Stimulated activated memory B cell treated with anti-CD40 and anti-IgM and Interleukin-4, amounts not matched to agents 10 μg/mL and 1 μg/mL and 100 μg/mL, for 72 hours (primary cell): ENCODE data around the gene FST.
A peak's percentile ranks its signal among the peaks of the same experiment; 100 is the strongest.

ENCODE experiments used
- ATAC-seq: fragments of 150-1000 bp; cut with Tn5 transposase; 2 replicates; pipeline ENCODE4 v1.10.0; 2021
- H3K27ac Mint-ChIP-seq: one replicate; pipeline ENCODE4 v1.8.0; 2022; ENCODE audit warnings: mild to moderate bottlenecking, mixed read lengths
- H3K27me3 Mint-ChIP-seq: one replicate; pipeline ENCODE4 v1.8.0; 2022; ENCODE audit warnings: mixed read lengths
- H3K36me3 Mint-ChIP-seq: one replicate; pipeline ENCODE4 v1.8.0; 2022; ENCODE audit warnings: mixed read lengths
- H3K4me1 Mint-ChIP-seq: one replicate; pipeline ENCODE4 v1.8.0; 2022; ENCODE audit warnings: mixed read lengths
- H3K4me3 Mint-ChIP-seq: one replicate; pipeline ENCODE4 v1.8.0; 2022; ENCODE audit warnings: mild to moderate bottlenecking, moderate library complexity, mixed read lengths
- H3K9me3 Mint-ChIP-seq: one replicate; pipeline ENCODE4 v1.8.0; 2022; ENCODE audit warnings: mixed read lengths

FST gene

DNA sequence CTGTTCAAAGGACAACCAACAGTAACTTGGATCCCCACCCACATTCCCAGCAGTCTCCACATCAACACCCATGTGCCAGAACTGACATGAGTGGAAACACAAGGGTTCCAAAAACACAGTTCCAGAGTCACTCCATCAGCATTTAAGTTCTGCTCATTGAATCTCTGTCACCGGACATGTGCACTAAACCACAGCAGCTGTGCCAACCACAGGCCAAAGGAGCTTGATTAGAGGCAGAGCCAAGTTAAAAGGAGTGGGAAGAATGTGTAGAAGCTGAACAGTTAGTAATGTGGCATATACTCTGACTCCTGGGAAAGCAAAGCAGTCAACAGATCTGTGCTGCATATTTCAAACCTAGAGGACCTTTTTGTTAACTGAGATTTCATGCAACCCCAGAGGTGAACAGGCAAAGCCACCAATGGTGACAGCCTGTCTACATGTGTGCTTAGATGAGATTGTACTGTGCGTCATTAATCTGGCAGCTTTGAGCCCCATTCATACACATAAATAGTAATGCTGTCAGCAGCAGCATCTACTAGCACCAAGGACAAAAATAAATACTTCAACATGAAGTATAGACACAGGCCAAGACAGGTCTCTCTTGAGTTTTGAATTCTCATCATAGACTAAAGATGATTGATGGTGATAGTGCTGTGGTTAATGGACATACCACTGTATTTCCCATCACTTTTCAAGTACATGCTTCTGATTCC, 16.4 kb upstream of the FST start:
- Mint-ChIP-seq H3K36me3 (no peaks in the 10 kb centered on the region), H3K27ac (no peak overlapping the region), H3K27me3 (peaks cover 22% of the 10 kb centered on the region), H3K4me1 (no peaks in the 10 kb centered on the region), H3K9me3 (no peaks in the 10 kb centered on the region), H3K4me3 (no peak overlapping the region)
- no peak for ATAC-seq

GRCh38 chr5:53464722-53465121, 15.7 kb upstream of the FST start:
- peaks cover 18% of the 10 kb centered on the region for H3K27me3 Mint-ChIP-seq
- no peaks in the 10 kb centered on the region for H3K36me3 Mint-ChIP-seq
- no peaks in the 10 kb centered on the region for H3K9me3 Mint-ChIP-seq
- no peak for ATAC-seq
- no peak overlapping the region for H3K27ac Mint-ChIP-seq
- H3K4me3 Mint-ChIP-seq: no peak overlapping the region
- H3K4me1 Mint-ChIP-seq: no peaks in the 10 kb centered on the region

DNA sequence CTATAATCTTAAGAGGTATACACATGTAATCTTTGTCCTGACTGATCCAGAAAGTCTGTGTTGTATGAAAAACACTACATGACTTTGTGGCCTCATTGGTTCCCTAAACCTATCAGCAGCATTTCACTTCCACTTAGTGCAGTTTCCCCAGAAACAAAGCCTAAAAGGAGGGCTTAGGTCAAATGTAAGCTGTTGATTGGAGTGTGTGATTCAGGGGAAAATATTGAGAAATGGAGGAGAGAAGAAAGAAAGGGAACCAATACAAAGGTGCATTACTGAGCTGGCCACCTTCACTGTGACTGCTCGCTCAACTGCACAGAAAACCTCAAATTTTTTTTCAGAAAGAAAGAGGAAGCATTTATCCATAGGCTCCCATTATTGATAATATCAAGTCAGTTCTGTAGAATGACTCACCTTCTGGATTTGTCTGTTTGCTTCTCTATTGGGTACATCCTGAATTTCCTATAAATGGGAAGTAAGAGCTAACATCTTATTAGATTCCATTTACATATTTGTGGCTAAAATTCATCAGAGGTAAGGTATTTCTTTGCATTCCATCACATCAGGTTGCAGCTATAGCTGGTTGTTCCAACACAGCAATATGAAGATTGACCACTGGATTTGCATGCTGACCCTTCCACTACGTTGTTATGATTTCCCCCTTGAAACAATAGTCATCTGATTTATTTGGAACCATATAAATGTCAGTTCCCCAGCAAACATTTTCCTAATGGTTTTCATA, 10.3 kb upstream of the FST start:
- ATAC-seq: peak; percentile 88
- Mint-ChIP-seq H3K27me3 (peaks cover 31% of the 10 kb centered on the region), H3K9me3 (no peaks in the 10 kb centered on the region), H3K4me3 (no peak overlapping the region), H3K36me3 (no peaks in the 10 kb centered on the region), H3K4me1 (no peaks in the 10 kb centered on the region), H3K27ac (no peak overlapping the region)

GRCh38 chr5:53472279-53472678, 8.2 kb upstream of the FST start:
- no peaks in the 10 kb centered on the region for H3K36me3 Mint-ChIP-seq
- no peaks in the 10 kb centered on the region for H3K9me3 Mint-ChIP-seq
- no peak for ATAC-seq
- no peak overlapping the region for H3K27ac Mint-ChIP-seq
- H3K27me3 Mint-ChIP-seq: peaks cover 22% of the 10 kb centered on the region
- no peak overlapping the region for H3K4me3 Mint-ChIP-seq
- no peaks in the 10 kb centered on the region for H3K4me1 Mint-ChIP-seq

DNA sequence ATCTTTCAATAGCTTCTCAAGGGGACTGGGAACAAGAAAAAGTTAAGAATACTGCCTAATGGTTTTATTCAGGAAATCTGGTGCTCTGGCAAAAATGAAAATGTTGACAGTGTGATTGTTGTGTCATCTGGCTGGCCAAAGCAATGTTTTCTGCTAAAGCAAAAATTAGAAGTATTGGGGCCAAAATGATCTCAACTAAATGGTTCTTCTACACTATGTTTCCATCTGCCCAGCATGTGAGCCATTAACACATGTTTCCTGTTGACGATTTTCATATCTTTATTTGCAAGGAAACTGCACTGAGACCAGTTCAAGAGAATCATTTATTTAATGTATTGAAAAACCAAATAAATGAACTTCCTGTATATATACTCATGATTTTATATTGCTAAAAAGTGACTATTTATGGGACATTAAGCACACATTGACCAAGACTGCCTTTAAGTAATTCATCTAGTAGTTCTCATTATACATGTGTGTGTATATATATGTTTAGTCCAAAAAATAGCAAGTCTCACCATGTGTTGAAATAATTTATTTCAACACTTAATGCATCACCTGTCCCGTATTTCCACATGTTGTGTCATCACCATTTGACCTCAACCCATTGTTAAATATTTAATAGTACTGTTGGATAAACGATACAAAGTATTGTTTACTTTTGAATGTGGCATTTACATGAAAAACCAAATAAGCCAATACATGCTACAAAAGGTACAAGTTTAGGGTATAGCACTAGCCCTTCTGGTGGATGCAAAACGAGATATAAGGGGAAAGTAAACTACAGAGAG, 7.5 kb upstream of the FST start:
- ATAC-seq: no peak
- H3K36me3 Mint-ChIP-seq: no peaks in the 10 kb centered on the region
- no peak overlapping the region for H3K4me3 Mint-ChIP-seq
- H3K4me1 Mint-ChIP-seq: no peaks in the 10 kb centered on the region
- H3K27ac Mint-ChIP-seq: no peak overlapping the region
- H3K9me3 Mint-ChIP-seq: no peaks in the 10 kb centered on the region
- H3K27me3 Mint-ChIP-seq: peaks cover 23% of the 10 kb centered on the region

DNA sequence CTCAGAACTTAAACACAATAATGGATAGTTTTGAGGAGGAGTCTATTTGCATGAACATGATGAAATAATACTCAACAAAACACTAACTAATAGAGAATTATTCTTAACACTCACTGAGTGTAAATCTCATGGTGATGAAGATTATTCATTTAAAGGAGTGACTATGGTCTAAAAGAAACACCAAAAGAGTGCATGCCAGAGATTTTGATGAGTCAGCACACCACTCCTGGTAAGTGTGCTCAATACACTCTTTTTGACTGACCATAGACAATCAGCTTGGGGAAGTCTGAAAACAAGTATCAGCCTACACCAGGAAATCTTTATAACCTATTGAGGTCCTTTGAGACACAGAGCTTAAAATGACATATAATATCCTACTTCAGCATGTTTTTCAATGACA, 6.8 kb upstream of the FST start:
- H3K4me3 Mint-ChIP-seq: no peak overlapping the region
- peaks cover 30% of the 10 kb centered on the region for H3K27me3 Mint-ChIP-seq

GRCh38 chr5:53475320-53475719, 5.1 kb upstream of the FST start:
- H3K4me1 Mint-ChIP-seq: peaks cover 17% of the 10 kb centered on the region
- no peak overlapping the region for H3K27ac Mint-ChIP-seq
- H3K9me3 Mint-ChIP-seq: no peaks in the 10 kb centered on the region
- no peaks in the 10 kb centered on the region for H3K36me3 Mint-ChIP-seq
- H3K4me3 Mint-ChIP-seq: no peak overlapping the region
- H3K27me3 Mint-ChIP-seq: peaks cover 43% of the 10 kb centered on the region
- no peak for ATAC-seq

More for the DNA sequence above, 6.8 kb upstream of the FST start:
- no peaks in the 10 kb centered on the region for H3K36me3 Mint-ChIP-seq
- no peak overlapping the region for H3K27ac Mint-ChIP-seq
- H3K9me3 Mint-ChIP-seq: no peaks in the 10 kb centered on the region
- H3K4me1 Mint-ChIP-seq: peaks cover 6% of the 10 kb centered on the region
- no peak for ATAC-seq

GRCh38 chr5:53476019-53476418, 4.4 kb upstream of the FST start:
- ATAC-seq: no peak
- H3K9me3 Mint-ChIP-seq: no peaks in the 10 kb centered on the region
- no peak overlapping the region for H3K27ac Mint-ChIP-seq
- H3K27me3 Mint-ChIP-seq: peaks cover 50% of the 10 kb centered on the region
- peaks cover 23% of the 10 kb centered on the region for H3K4me1 Mint-ChIP-seq
- H3K4me3 Mint-ChIP-seq: no peak overlapping the region
- H3K36me3 Mint-ChIP-seq: no peaks in the 10 kb centered on the region

DNA sequence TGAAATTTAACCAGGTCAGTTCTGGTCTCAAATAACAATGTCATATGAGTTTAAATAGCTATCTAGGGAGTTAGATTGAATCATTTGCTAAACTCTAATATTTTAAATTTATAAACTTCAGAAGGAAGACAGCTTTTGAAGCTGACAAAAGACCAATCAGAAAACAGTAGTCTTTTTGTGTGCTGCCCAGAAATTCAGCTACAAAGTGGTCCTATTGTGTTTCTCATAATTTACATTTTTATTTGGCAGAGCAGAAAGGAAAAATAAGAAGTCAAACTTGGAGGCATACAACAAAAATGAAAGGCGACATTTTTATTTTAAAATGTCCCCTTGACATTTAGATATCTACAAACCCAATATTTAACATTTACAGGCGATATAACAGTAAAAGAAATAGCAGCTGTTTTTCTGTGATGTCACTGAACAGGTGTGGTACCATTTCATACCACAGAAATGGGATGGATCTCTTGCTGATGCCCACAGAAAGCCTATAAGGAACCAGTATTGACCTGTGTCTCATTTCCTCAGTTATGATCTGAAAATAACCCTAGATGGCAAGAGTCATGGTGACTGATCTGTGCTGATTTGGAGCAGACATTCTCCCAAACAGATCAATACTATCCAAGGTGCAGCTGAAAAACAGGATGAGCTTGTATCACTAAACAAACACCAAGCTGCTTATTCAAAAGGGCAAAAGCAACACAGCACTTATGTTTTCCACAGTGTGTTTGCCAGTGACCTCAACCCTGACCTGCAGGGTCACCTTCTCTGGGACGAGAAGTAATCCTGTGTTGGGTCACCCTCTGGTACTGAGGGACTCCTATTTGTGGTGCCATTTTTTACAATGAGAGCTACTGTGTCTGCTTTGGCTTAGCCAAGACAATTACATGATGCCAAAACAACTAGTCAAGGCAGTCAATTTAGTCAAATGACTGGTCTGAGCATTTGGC, 3.6 kb upstream of the FST start:
- Mint-ChIP-seq H3K9me3 (no peaks in the 10 kb centered on the region), H3K27me3 (peaks cover 50% of the 10 kb centered on the region), H3K4me3 (no peak overlapping the region), H3K27ac (no peak overlapping the region), H3K36me3 (no peaks in the 10 kb centered on the region), H3K4me1 (peaks cover 27% of the 10 kb centered on the region)
- ATAC-seq: no peak

DNA sequence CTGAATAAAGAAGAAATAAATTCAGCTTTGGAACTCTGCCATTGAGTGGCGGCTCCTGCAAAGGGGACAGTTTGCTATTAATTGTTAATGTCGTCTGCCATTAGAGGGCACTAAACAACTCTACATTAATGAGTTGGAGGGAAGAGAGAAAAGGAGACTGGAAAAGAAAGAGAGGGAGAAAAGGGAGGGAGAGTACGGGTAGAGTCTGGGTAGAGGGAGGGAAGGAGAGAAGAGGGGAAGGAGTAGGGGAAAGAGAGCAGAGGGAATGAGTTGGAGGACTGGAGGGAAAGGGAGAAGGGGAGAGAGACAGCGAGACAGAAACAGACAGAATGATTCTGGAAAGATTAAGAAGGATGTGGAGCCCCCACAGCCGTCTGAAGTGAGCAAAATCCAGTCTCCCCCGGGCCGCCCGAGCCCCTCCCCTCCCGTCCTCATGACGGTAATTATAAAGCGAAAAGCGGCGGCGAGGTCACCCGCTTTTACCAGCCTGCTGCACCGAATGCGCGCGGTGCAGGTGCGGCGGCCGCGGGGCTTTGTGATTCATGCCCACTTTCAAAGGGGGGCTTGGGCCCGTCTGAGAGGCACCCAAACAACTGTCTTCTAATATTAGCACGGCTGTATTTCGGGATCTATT, 1.9 kb upstream of the FST start:
- Mint-ChIP-seq H3K9me3 (no peaks in the 10 kb centered on the region), H3K4me3 (peak overlapping the region; percentile 77), H3K4me1 (peaks cover 43% of the 10 kb centered on the region), H3K27me3 (peaks cover 55% of the 10 kb centered on the region), H3K27ac (no peak overlapping the region), H3K36me3 (no peaks in the 10 kb centered on the region)
- ATAC-seq: no peak

DNA sequence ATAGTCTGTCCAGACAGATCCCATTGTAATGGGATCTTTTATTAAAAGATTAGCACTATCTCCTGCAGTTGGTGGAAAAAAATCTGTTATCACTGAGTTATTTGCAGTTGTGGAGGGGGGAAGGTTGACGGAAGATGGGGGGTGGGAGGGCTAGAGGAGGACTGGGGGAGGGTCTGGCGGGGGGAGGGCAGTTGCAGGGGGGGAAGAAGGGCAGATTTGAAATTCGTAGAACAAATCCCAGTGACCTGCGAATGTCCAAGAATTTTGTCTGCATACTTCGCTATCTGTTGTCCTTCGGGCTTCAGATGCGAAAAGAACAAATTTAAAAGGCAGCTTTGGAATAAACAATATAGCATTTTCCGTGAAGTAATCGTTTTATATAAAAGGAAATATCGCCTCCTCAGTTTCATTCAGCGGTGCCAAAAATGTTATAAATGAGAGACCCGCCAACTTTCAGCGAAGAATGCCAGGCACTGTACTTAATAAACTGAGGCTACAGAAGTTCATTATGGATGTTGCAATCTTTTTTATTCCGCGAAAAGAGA, 1.3 kb upstream of the FST start:
- Mint-ChIP-seq H3K27me3 (peaks cover 59% of the 10 kb centered on the region), H3K4me1 (peaks cover 43% of the 10 kb centered on the region)

DNA sequence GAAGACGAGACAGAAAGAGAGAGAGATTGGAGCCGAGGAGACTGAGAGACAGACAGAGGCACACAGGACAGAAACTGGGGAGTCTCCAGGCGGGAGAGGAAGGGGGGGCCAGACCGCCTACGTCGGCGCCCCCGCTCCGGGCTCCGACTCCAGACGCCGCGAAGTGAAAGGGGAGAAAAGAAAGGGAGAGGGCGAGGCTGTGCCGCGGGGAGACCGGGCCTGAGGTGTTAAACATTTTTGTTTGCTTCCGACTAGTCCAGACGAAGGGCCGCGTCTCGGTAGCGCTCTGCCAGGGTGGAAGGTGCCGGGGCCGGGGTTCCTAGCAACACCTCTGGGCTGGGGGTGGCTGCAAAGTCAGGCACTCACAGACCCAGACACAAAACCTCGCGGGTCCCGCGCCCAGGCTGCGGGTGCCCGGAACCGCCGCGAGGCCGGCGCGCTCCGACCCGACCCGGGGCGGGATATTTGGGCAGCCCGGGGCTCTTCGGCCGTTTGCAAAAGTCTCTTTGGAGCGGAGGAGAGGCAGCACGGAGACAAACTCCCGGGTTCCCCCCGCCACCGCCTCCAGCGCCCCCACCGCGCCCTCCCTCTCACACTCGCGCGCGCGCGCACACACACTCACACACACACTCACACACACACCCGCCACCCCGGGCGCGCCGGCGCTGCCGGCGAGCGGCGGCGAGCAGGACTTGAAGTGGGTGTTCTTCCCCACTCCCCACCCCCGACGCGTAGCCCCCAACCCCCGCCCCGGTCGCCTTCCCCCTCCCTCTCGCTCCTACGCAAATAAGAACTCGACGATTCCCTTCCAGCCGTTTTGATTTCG, 626 bp upstream of the FST start:
- H3K4me1 Mint-ChIP-seq: peaks cover 43% of the 10 kb centered on the region
- ATAC-seq: peak; percentile 28
- H3K27me3 Mint-ChIP-seq: peaks cover 60% of the 10 kb centered on the region
- no peak overlapping the region for H3K27ac Mint-ChIP-seq
- no peaks in the 10 kb centered on the region for H3K9me3 Mint-ChIP-seq
- H3K4me3 Mint-ChIP-seq: peak overlapping the region; percentile 77
- no peaks in the 10 kb centered on the region for H3K36me3 Mint-ChIP-seq

More for the DNA sequence above, 1.3 kb upstream of the FST start:
- Mint-ChIP-seq H3K4me3 (peak overlapping the region; percentile 77), H3K36me3 (no peaks in the 10 kb centered on the region), H3K27ac (no peak overlapping the region), H3K9me3 (no peaks in the 10 kb centered on the region)
- no peak for ATAC-seq

- H3K4me1 Mint-ChIP-seq: peaks cover 43% of the 10 kb centered on the region
- H3K27me3 Mint-ChIP-seq: peaks cover 60% of the 10 kb centered on the region
- no peaks in the 10 kb centered on the region for H3K36me3 Mint-ChIP-seq
- ATAC-seq: no peak
- peak overlapping the region; percentile 92 for H3K4me3 Mint-ChIP-seq
- no peak overlapping the region for H3K27ac Mint-ChIP-seq
- no peaks in the 10 kb centered on the region for H3K9me3 Mint-ChIP-seq
Observed at GRCh38 chr5:53481159-53481886, 894 bp downstream of the FST start.
